ENCODE measurements around the gene MAP3K15.

Gene MAP3K15

DNA sequence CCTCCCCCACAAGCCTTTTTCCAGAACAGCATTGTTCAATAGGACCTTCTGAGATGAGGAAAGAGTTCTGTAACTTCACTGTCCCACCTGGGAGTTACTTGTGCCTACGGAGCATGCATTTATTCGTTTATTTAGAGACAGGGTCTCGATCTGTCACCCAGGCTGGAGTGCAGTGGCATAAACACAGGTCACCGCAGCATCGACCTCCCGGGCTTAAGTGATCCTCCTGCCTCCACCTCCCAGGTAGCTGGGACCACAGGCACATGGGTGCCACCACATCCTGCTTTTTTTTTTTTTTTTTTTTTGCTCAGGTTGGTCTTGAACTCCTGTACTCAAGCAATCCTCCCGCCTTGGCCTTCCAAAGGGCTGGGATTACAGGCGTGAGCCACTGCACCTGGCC, 2.9 kb downstream of the MAP3K15 start:
- TF ChIP-seq GATA2 (IDR thresholded peaks at IDR 0.05; ENCODE audit: low read depth, low read length) (no peak), GATA3 (IDR thresholded peaks at IDR 0.05; ENCODE audit: low read depth, low read length) (no peak)

- no peak for TF ChIP-seq GATA2 (IDR thresholded peaks at IDR 0.05; ENCODE audit: low read depth, low read length)
- no peak for TF ChIP-seq GATA3 (IDR thresholded peaks at IDR 0.05; ENCODE audit: low read depth, low read length)
Observed at GRCh38 chrX:19496711-19497110, 18.6 kb downstream of the MAP3K15 start.

DNA sequence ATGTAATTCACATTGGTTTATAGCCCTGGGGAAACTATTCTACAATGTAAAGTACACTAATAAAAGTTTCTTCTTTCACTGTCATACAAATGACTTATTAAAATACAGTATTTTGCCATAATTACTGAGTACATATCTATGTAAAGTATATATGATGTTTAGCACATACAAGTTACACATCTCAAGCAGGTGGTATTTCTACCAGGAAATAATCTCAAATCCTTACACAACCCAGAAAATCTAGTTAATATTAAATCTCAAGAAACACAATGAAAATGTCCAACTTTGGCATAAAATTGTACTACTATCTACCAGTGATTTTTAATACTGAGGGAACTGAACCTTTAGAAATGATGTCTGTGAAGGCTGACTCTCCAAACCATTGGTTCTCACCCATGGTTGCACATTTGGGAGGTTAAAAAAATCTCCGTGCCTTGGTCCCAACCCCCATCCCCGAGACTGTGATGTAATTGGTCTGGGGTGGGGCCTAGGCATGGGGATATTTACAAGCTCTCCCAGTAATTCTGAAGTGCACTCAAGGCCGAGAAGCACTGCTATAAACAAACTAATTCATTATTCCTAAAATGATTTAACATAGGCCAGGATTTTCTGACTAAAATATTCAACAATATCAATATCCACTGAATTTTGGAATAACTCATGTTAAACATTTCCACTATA, 27.6 kb downstream of the MAP3K15 start:
- TF ChIP-seq GATA3 (IDR thresholded peaks at IDR 0.05; ENCODE audit: low read depth, low read length) (no peak), GATA2 (IDR thresholded peaks at IDR 0.05; ENCODE audit: low read depth, low read length) (no peak)

- no peak for TF ChIP-seq GATA3 (IDR thresholded peaks at IDR 0.05; ENCODE audit: low read depth, low read length)
- no peak for TF ChIP-seq GATA2 (IDR thresholded peaks at IDR 0.05; ENCODE audit: low read depth, low read length)
Observed at GRCh38 chrX:19479458-19479857, 35.9 kb downstream of the MAP3K15 start.

DNA sequence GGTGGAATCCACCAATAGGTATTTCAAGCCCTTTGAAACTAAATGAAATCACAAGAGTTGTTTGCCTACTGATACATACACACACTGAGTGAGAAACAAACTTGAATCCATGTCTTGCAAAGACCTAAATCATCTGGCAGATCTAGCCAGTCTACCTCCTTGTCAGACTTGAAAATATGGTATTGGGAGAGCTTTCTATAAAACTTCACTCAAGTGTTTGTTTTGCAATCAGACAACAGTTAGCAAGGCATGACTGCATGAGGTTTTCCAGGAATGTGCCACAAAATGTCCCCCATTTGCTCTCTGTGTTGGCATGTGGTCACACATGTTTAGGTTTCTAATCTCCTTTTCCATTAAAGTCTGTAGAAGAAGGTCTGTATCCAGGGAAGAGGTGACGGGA, 52.4 kb downstream of the MAP3K15 start:
- no peak for TF ChIP-seq GATA2 (IDR thresholded peaks at IDR 0.05; ENCODE audit: low read depth, low read length)

DNA sequence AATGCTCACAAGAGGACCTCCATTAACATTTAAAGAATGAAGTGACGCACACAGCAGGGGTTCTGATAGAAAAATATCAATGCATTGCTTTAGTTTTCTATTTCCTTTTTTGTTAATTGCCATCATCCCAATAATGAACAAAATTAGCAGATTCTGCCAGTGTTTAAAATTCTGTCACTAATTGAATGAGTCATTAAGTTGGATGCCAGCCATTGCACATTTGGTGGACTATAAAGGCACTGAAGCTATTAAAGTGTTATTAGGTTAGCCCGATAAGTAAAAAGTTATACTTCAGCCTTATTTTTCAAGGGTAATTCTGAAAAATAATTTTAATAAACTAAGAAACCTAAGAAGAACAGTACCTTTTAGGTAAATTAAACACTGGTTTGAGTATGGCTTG, 53.1 kb downstream of the MAP3K15 start:
- TF ChIP-seq GATA3 (IDR thresholded peaks at IDR 0.05; ENCODE audit: low read depth, low read length): no peak
- no peak for TF ChIP-seq GATA2 (IDR thresholded peaks at IDR 0.05; ENCODE audit: low read depth, low read length)

DNA sequence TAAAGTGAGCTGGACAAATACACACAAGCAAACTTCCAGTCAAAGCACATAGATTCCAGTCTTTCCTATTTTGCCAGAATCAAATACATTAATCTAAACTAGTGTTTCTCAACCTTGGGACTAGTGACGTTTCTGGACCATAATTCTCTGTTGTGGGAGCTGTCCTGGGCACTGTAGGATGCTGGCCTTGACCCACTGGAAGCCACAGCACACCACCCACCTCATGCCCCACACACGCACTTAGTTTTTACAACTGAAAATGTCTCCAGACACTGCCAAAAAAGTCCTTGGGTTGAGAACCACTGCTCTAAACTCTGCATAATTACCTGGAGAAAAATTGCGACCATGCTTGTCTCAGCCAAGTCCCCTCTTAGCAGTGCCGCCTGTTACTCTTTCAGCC, 57.6 kb downstream of the MAP3K15 start:
- TF ChIP-seq GATA3 (IDR thresholded peaks at IDR 0.05; ENCODE audit: low read depth, low read length) (no peak), GATA2 (IDR thresholded peaks at IDR 0.05; ENCODE audit: low read depth, low read length) (no peak)

DNA sequence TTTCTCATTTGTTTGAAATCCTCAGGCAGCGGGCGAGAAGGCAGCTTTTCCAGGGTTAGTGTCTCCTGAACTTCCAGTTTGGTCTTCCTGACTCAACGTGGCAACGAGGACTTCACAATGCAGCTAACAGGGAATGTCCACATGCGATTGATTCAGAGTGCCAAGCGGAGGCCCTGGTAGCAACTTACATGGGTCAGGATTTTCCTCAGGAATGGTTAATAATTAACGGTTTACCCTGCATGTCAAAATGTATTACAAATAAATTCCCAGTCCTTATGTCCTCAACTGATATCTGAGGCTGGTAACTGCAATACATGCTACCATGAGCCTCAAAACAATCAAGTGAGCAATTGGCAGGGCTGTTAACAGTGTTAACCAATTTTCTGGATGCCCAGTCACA, 67.2 kb downstream of the MAP3K15 start:
- TF ChIP-seq GATA2 (IDR thresholded peaks at IDR 0.05; ENCODE audit: low read depth, low read length) (no peak), GATA3 (IDR thresholded peaks at IDR 0.05; ENCODE audit: low read depth, low read length) (no peak)

- TF ChIP-seq GATA2 (IDR thresholded peaks at IDR 0.05; ENCODE audit: low read depth, low read length): no peak
- no peak for TF ChIP-seq GATA3 (IDR thresholded peaks at IDR 0.05; ENCODE audit: low read depth, low read length)
Observed at GRCh38 chrX:19446397-19446796, 68.9 kb downstream of the MAP3K15 start.

- TF ChIP-seq GATA2 (IDR thresholded peaks at IDR 0.05; ENCODE audit: low read depth, low read length) (no peak), GATA3 (IDR thresholded peaks at IDR 0.05; ENCODE audit: low read depth, low read length) (no peak)
Observed at GRCh38 chrX:19443869-19444526, 71.3 kb downstream of the MAP3K15 start.

GRCh38 chrX:19440713-19441112, 74.6 kb downstream of the MAP3K15 start:
- TF ChIP-seq GATA3 (IDR thresholded peaks at IDR 0.05; ENCODE audit: low read depth, low read length): no peak
- no peak for TF ChIP-seq GATA2 (IDR thresholded peaks at IDR 0.05; ENCODE audit: low read depth, low read length)

DNA sequence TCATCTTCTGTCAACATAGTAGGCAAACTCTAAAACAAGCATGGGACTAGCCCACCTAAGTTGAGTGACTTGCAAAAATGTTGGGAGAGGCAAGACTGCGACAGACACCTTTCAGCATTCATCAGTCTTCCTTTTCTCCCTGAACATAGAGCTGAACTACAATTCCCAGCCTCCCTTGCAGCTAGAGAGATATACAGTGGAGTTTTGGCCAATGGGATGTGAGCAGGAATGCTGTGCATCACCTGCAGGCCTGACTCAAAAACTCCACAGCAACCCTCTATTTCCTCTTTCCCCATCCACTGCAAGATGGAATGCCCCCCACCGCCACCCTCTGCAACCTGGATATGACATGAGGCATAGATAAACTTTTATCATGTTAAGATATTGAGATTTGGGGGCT, 105.0 kb downstream of the MAP3K15 start:
- TF ChIP-seq GATA3 (IDR thresholded peaks at IDR 0.05; ENCODE audit: low read depth, low read length) (no peak), GATA2 (IDR thresholded peaks at IDR 0.05; ENCODE audit: low read depth, low read length) (no peak)

- TF ChIP-seq GATA2 (IDR thresholded peaks at IDR 0.05; ENCODE audit: low read depth, low read length) (no peak), GATA3 (IDR thresholded peaks at IDR 0.05; ENCODE audit: low read depth, low read length) (no peak)
Observed at GRCh38 chrX:19403696-19404095, 111.6 kb downstream of the MAP3K15 start.

DNA sequence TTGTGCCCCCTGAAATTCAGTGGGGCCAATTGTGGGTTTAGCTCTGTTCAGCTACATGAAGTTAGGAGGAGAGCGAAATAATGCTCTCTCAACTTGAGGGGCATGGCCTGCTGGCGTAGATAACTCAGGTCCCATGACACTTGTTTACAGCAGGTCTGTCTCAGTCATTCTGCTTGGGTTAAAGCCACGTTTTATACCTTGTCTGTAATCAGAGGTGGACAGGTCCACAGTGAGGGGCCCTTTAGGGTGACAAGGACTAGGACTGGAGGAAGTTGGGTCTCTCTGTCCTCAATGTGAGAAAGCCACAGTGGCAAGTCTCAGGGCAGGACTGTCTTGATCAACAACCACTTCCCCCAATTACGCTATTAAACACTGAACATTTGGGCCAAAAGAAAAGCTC, 122.6 kb downstream of the MAP3K15 start:
- TF ChIP-seq GATA2 (IDR thresholded peaks at IDR 0.05; ENCODE audit: low read depth, low read length) (no peak), GATA3 (IDR thresholded peaks at IDR 0.05; ENCODE audit: low read depth, low read length) (no peak)

GRCh38 chrX:19392078-19392477, 123.2 kb downstream of the MAP3K15 start:
- TF ChIP-seq GATA3 (IDR thresholded peaks at IDR 0.05; ENCODE audit: low read depth, low read length) (no peak), GATA2 (IDR thresholded peaks at IDR 0.05; ENCODE audit: low read depth, low read length) (no peak)
